ENCODE measurements around the gene EEF1G. TPM values are rescaled to one million over a fixed set of nuclear protein-coding genes. Genes with fewer than 3 reads are reported as not detected.

Gene EEF1G
- total and polyA plus RNA-seq, 2 of the 13 experiments (the other 11 are each of a cell fraction or from before 2014, with no cell fraction given): 1,787 to 2,144 TPM

DNA sequence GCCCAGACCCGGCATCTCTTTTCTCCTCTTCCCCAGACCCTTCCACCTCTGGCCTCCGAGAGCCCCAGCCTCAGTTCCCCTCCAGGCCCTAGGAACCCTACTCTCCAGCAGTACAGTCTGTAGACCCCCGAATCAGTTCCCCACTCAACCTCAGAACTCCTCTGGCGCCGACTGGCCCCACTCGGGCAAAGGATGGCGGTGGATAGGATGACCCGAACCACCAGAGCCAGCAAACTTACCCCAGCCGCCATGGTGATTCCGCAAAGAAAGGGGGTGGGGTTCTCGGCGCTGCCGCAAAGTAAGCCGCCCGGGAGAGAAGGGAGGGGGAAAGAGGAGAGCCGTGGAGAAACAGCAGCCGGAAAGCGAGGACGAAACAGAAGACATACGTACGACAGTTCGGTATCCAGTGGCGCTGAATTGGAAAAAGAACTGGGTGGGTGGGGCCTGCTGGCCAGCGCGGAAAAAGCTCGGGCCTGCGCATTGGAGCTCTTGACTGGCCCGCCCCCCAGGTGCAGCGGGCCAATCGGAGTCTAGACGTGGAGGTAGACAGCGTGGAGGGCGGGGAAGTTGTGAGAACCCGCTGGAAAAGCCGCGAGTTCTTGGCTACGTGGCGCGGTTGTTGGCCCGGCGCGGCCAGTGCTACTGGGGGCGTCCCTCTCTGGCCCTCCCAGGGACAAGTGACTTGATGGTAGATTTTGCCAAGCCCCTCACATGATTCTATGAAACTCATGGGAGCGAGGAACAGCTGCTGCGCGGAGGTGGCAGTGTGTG, at the start of gene EEF1G (continued):
- TF ChIP-seq ZNF749 (CRISPR knock-in tag; IDR thresholded peaks at IDR 0.05; ENCODE audit: borderline replicate concordance): no peak
- peak; percentile 48 for TF ChIP-seq IRF2 (CRISPR knock-in tag; IDR thresholded peaks at IDR 0.05)
- no peak for TF ChIP-seq ZFP37 (CRISPR knock-in tag; IDR thresholded peaks at IDR 0.05; ENCODE audit: borderline replicate concordance)
- no peak for TF ChIP-seq EHMT2 (IDR thresholded peaks at IDR 0.05; ENCODE audit: borderline replicate concordance, low read depth, low read length)
- no peak for TF ChIP-seq TBP (CRISPR knock-in tag; IDR thresholded peaks at IDR 0.05)
- 0 out of 2 replicates have a peak, but pooled peaks have one; percentile 17 for TF ChIP-seq SRY (CRISPR knock-in tag; IDR thresholded peaks at IDR 0.05)
- 0 out of 2 replicates have a peak, but pooled peaks have one; percentile 53 for TF ChIP-seq HNRNPL (IDR thresholded peaks at IDR 0.05; ENCODE audit: low read depth, low read length)
- peak; percentile 15 for TF ChIP-seq SIX4 (CRISPR knock-in tag; IDR thresholded peaks at IDR 0.05)
- TF ChIP-seq, protein P1, sequence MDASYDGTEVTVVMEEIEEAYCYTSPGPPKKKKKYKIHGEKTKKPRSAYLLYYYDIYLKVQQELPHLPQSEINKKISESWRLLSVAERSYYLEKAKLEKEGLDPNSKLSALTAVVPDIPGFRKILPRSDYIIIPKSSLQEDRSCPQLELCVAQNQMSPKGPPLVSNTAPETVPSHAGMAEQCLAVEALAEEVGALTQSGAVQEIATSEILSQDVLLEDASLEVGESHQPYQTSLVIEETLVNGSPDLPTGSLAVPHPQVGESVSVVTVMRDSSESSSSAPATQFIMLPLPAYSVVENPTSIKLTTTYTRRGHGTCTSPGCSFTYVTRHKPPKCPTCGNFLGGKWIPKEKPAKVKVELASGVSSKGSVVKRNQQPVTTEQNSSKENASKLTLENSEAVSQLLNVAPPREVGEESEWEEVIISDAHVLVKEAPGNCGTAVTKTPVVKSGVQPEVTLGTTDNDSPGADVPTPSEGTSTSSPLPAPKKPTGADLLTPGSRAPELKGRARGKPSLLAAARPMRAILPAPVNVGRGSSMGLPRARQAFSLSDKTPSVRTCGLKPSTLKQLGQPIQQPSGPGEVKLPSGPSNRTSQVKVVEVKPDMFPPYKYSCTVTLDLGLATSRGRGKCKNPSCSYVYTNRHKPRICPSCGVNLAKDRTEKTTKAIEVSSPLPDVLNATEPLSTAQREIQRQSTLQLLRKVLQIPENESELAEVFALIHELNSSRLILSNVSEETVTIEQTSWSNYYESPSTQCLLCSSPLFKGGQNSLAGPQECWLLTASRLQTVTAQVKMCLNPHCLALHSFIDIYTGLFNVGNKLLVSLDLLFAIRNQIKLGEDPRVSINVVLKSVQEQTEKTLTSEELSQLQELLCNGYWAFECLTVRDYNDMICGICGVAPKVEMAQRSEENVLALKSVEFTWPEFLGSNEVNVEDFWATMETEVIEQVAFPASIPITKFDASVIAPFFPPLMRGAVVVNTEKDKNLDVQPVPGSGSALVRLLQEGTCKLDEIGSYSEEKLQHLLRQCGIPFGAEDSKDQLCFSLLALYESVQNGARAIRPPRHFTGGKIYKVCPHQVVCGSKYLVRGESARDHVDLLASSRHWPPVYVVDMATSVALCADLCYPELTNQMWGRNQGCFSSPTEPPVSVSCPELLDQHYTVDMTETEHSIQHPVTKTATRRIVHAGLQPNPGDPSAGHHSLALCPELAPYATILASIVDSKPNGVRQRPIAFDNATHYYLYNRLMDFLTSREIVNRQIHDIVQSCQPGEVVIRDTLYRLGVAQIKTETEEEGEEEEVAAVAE (CRISPR knock-in tag; IDR thresholded peaks at IDR 0.05; ENCODE audit: borderline replicate concordance): peak; percentile 28; the same call in 1 of the 2 replicates
- TF ChIP-seq, protein P2, sequence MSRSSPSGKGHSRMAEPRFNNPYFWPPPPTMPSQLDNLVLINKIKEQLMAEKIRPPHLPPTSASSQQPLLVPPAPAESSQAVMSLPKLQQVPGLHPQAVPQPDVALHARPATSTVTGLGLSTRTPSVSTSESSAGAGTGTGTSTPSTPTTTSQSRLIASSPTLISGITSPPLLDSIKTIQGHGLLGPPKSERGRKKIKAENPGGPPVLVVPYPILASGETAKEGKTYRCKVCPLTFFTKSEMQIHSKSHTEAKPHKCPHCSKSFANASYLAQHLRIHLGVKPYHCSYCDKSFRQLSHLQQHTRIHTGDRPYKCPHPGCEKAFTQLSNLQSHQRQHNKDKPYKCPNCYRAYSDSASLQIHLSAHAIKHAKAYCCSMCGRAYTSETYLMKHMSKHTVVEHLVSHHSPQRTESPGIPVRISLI (CRISPR knock-in tag; IDR thresholded peaks at IDR 0.05; ENCODE audit: borderline replicate concordance): peak; percentile 24; the same call in 1 of the 2 replicates
- TF ChIP-seq, protein P3, sequence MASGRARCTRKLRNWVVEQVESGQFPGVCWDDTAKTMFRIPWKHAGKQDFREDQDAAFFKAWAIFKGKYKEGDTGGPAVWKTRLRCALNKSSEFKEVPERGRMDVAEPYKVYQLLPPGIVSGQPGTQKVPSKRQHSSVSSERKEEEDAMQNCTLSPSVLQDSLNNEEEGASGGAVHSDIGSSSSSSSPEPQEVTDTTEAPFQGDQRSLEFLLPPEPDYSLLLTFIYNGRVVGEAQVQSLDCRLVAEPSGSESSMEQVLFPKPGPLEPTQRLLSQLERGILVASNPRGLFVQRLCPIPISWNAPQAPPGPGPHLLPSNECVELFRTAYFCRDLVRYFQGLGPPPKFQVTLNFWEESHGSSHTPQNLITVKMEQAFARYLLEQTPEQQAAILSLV (CRISPR knock-in tag; IDR thresholded peaks at IDR 0.05; ENCODE audit: borderline replicate concordance): peak; percentile 12; the same call in 1 of the 2 replicates
- TF ChIP-seq ISL2 (CRISPR knock-in tag; IDR thresholded peaks at IDR 0.05): peak; percentile 22; the same call in 1 of the 2 replicates
- TF ChIP-seq PAF1 (CRISPR knock-in tag; IDR thresholded peaks at IDR 0.05): 0 out of 2 replicates have a peak, but pooled peaks have one; percentile 36
- 0 out of 2 replicates have a peak, but pooled peaks have one; percentile 31 for TF ChIP-seq ZNF225 (CRISPR knock-in tag; IDR thresholded peaks at IDR 0.05)
- TF ChIP-seq ZNF839 (CRISPR knock-in tag; IDR thresholded peaks at IDR 0.05; ENCODE audit: borderline replicate concordance): peak; percentile 36; the same call in 1 of the 2 replicates
- TF ChIP-seq, protein P4, sequence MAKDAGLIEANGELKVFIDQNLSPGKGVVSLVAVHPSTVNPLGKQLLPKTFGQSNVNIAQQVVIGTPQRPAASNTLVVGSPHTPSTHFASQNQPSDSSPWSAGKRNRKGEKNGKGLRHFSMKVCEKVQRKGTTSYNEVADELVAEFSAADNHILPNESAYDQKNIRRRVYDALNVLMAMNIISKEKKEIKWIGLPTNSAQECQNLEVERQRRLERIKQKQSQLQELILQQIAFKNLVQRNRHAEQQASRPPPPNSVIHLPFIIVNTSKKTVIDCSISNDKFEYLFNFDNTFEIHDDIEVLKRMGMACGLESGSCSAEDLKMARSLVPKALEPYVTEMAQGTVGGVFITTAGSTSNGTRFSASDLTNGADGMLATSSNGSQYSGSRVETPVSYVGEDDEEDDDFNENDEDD (CRISPR knock-in tag; IDR thresholded peaks at IDR 0.05; ENCODE audit: borderline replicate concordance): peak; percentile 63; the same call in 1 of the 2 replicates
- TF ChIP-seq MBD4 (IDR thresholded peaks at IDR 0.05; ENCODE audit: borderline replicate concordance, low read length): no peak
- TF ChIP-seq, protein P5, sequence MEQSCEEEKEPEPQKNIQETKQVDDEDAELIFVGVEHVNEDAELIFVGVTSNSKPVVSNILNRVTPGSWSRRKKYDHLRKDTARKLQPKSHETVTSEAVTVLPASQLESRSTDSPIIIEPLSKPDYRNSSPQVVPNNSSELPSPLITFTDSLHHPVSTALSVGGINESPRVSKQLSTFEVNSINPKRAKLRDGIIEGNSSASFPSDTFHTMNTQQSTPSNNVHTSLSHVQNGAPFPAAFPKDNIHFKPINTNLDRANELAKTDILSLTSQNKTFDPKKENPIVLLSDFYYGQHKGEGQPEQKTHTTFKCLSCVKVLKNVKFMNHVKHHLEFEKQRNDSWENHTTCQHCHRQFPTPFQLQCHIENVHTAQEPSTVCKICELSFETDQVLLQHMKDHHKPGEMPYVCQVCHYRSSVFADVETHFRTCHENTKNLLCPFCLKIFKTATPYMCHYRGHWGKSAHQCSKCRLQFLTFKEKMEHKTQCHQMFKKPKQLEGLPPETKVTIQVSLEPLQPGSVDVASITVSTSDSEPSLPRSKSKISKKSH (CRISPR knock-in tag; IDR thresholded peaks at IDR 0.05; ENCODE audit: borderline replicate concordance): peak; percentile 57; the same call in 1 of the 2 replicates
- 0 out of 2 replicates have a peak, but pooled peaks have one; percentile 37 for TF ChIP-seq FOSL1 (CRISPR knock-in tag; IDR thresholded peaks at IDR 0.05; ENCODE audit: borderline replicate concordance)

All from HepG2 (cell line).